ENCODE data around the gene NUP133.

NUP133 gene

DNA sequence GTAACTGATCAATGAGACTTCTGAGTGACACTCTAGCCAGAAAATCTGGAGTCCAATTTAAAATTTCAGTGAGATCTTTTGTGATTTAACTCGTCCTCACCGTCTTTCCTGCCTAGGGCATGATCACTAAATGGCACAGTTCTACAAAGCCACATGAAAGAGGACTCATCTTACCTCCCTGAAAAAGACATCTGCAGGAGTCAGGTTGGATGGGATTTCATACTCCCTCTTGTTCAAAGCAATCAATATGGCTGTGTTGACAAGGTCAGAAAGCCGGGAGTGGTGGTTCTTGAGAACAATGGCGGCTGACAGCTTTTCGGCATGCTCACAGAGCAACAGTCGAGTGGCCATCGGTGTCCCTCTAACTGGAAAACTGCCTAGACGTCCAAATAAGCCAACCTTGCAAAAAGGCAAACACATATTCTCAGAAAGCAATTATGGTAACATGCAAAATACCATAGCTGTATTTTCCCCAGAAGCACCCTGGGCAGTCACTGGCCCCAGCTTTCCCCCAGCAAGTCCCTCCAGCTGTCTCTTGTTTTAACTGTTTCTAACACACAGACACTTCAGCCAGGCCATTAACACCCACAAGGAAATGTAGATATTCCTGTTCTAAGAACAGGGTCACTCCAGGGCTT lies 37.6 kb downstream of the NUP133 start:
- Histone ChIP-seq H3K27ac (replicated peaks) (no peak overlapping the region), H3K27me3 (ENCODE audit: insufficient read depth, poor library complexity, severe bottlenecking) (no peaks in the 10 kb centered on the region), H3K4me3 (replicated peaks; ENCODE audit: insufficient read depth, low read length) (no peak overlapping the region)
- no peak for DNase-seq (ENCODE audit: low read depth in 1 of 2, low spot score in 1 of 2)
- no peak for TF ChIP-seq GABPA (IDR thresholded peaks at IDR 0.05; ENCODE audit: low read depth)
- TF ChIP-seq, protein P1, sequence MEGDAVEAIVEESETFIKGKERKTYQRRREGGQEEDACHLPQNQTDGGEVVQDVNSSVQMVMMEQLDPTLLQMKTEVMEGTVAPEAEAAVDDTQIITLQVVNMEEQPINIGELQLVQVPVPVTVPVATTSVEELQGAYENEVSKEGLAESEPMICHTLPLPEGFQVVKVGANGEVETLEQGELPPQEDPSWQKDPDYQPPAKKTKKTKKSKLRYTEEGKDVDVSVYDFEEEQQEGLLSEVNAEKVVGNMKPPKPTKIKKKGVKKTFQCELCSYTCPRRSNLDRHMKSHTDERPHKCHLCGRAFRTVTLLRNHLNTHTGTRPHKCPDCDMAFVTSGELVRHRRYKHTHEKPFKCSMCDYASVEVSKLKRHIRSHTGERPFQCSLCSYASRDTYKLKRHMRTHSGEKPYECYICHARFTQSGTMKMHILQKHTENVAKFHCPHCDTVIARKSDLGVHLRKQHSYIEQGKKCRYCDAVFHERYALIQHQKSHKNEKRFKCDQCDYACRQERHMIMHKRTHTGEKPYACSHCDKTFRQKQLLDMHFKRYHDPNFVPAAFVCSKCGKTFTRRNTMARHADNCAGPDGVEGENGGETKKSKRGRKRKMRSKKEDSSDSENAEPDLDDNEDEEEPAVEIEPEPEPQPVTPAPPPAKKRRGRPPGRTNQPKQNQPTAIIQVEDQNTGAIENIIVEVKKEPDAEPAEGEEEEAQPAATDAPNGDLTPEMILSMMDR (IDR thresholded peaks at IDR 0.05; ENCODE audit: insufficient read depth, low read length): no peak
- TF ChIP-seq POLR2AphosphoS5 (IDR thresholded peaks at IDR 0.05; ENCODE audit: low read depth): no peak
- TF ChIP-seq, protein P2, sequence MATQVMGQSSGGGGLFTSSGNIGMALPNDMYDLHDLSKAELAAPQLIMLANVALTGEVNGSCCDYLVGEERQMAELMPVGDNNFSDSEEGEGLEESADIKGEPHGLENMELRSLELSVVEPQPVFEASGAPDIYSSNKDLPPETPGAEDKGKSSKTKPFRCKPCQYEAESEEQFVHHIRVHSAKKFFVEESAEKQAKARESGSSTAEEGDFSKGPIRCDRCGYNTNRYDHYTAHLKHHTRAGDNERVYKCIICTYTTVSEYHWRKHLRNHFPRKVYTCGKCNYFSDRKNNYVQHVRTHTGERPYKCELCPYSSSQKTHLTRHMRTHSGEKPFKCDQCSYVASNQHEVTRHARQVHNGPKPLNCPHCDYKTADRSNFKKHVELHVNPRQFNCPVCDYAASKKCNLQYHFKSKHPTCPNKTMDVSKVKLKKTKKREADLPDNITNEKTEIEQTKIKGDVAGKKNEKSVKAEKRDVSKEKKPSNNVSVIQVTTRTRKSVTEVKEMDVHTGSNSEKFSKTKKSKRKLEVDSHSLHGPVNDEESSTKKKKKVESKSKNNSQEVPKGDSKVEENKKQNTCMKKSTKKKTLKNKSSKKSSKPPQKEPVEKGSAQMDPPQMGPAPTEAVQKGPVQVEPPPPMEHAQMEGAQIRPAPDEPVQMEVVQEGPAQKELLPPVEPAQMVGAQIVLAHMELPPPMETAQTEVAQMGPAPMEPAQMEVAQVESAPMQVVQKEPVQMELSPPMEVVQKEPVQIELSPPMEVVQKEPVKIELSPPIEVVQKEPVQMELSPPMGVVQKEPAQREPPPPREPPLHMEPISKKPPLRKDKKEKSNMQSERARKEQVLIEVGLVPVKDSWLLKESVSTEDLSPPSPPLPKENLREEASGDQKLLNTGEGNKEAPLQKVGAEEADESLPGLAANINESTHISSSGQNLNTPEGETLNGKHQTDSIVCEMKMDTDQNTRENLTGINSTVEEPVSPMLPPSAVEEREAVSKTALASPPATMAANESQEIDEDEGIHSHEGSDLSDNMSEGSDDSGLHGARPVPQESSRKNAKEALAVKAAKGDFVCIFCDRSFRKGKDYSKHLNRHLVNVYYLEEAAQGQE (IDR thresholded peaks at IDR 0.05; ENCODE audit: insufficient replicate concordance, low read depth): no peak
- no peak for TF ChIP-seq SPI1 (IDR thresholded peaks at IDR 0.05; ENCODE audit: borderline replicate concordance, low read depth)

DNA sequence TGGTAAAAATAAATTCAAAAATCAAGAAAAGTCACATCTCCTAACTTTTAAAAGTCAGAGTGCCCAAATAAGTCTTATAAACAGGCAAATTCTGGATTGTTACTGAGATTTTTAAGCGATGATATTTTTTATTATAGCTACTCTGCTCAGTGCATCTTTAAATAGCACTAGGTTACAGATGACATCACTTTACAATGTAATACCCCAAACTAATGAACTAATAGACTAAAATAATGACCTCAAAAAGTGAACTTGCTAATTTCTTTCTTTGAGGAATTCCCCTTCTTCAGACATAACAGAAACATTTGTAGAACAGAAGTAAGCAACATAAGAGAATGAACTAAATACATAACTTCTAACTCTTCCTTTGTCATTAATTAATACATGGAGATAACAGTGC lies 41.3 kb downstream of the NUP133 start:
- TF ChIP-seq, protein P1 (IDR thresholded peaks at IDR 0.05; ENCODE audit: insufficient read depth, low read length): no peak
- TF ChIP-seq GABPA (IDR thresholded peaks at IDR 0.05; ENCODE audit: low read depth): no peak
- TF ChIP-seq, protein P2 (IDR thresholded peaks at IDR 0.05; ENCODE audit: insufficient replicate concordance, low read depth): no peak
- no peak for TF ChIP-seq SPI1 (IDR thresholded peaks at IDR 0.05; ENCODE audit: borderline replicate concordance, low read depth)
- TF ChIP-seq POLR2AphosphoS5 (IDR thresholded peaks at IDR 0.05; ENCODE audit: low read depth): no peak
- Histone ChIP-seq H3K27ac (replicated peaks) (no peak overlapping the region), H3K4me3 (replicated peaks; ENCODE audit: insufficient read depth, low read length) (no peak overlapping the region), H3K27me3 (ENCODE audit: insufficient read depth, poor library complexity, severe bottlenecking) (no peaks in the 10 kb centered on the region)
- DNase-seq (ENCODE audit: low read depth in 1 of 2, low spot score in 1 of 2): no peak

DNA sequence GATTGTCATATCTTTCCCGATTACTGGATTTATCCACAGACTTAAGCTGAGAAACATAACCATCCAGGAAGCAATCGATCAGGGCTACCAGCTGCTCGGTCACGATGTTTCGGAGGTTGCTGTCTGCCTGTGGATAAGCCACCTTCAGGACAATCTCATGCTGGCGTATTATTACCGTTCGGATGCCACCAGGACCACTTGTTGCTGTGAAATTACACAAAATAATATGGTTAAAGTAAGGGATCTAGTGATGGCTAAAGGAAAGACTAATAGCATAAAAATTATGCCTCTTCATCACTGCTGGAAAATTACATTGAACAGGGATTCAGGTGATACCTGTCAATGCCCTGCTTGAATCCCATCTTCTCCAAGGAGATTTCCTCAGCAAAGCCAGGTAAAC lies 43.5 kb downstream of the NUP133 start:
- DNase-seq (ENCODE audit: low read depth in 1 of 2, low spot score in 1 of 2): no peak
- Histone ChIP-seq H3K27me3 (ENCODE audit: insufficient read depth, poor library complexity, severe bottlenecking) (no peaks in the 10 kb centered on the region), H3K27ac (replicated peaks) (no peak overlapping the region), H3K4me3 (replicated peaks; ENCODE audit: insufficient read depth, low read length) (no peak overlapping the region)
- no peak for TF ChIP-seq POLR2AphosphoS5 (IDR thresholded peaks at IDR 0.05; ENCODE audit: low read depth)
- no peak for TF ChIP-seq SPI1 (IDR thresholded peaks at IDR 0.05; ENCODE audit: borderline replicate concordance, low read depth)
- TF ChIP-seq GABPA (IDR thresholded peaks at IDR 0.05; ENCODE audit: low read depth): no peak
- TF ChIP-seq, protein P1 (IDR thresholded peaks at IDR 0.05; ENCODE audit: insufficient read depth, low read length): no peak
- TF ChIP-seq, protein P2 (IDR thresholded peaks at IDR 0.05; ENCODE audit: insufficient replicate concordance, low read depth): no peak

Measured in HL-60 (cell line).